Suprapubic skin (tissue), 4 donors: ENCODE results near the gene MAGI1.

Experiments
- EP300 ChIP-seq: sonication (generic); formaldehyde crosslinking; IDR thresholded peaks from one replicate; pipeline ENCODE4 v1.6.1; 2017; ENCODE audit warnings: antibody characterized with exemption
- POLR2A ChIP-seq, 2 donors: fragments of 450-650 bp; IDR thresholded peaks; one replicate each; pipeline ENCODE4 v1.6.1; 2017; ENCODE audit warnings: antibody characterized with exemption in 2 of 2, mild to moderate bottlenecking in 2 of 2, moderate library complexity in 2 of 2
- POLR2AphosphoS5 ChIP-seq, 3 donors: sonication (generic); formaldehyde crosslinking; IDR thresholded peaks; one replicate each; pipeline ENCODE4 v1.6.1; 2017; ENCODE audit warnings: antibody characterized with exemption in 3 of 3
- TF ChIP-seq, protein P1 (sequence below), 2 donors: fragments of 200-600 bp in 1 of 2; fragments of 450-650 bp in 1 of 2; sonication (generic) in 1 of 2; IDR thresholded peaks; one replicate each; pipeline ENCODE4 v1.5.1; 2016 to 2019; ENCODE audit warnings: antibody characterized with exemption in 2 of 2, mild to moderate bottlenecking in 1 of 2, moderate library complexity in 1 of 2

DNA sequence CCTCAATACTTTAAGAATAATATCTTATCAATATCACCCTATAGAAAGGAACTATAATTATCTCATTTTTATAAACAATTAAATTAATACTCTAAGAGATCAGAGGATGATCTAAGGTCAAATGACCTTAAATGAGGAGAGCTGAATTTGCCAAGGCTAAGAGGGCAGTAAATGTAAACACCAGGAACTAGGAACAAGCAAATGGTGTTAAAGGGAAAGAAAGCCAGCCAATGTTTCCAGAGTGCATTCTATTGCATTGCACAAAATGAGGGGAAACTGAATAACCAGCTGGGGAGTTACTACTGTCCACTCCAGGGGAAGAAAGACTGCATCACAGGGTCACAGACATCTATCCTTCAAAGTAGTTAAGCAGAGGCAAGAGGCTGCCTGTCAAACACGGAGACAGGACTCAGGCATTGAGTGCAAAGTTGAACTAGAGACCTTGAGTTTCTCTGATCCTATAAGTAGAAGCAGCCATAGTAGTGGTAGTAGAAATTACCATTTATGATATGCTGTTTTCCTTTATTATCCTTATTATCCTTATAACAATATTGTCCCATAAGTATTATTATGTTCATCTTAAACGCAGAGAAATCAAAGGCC is 466.4 kb downstream of the MAGI1 start:
- TF ChIP-seq, protein P1, sequence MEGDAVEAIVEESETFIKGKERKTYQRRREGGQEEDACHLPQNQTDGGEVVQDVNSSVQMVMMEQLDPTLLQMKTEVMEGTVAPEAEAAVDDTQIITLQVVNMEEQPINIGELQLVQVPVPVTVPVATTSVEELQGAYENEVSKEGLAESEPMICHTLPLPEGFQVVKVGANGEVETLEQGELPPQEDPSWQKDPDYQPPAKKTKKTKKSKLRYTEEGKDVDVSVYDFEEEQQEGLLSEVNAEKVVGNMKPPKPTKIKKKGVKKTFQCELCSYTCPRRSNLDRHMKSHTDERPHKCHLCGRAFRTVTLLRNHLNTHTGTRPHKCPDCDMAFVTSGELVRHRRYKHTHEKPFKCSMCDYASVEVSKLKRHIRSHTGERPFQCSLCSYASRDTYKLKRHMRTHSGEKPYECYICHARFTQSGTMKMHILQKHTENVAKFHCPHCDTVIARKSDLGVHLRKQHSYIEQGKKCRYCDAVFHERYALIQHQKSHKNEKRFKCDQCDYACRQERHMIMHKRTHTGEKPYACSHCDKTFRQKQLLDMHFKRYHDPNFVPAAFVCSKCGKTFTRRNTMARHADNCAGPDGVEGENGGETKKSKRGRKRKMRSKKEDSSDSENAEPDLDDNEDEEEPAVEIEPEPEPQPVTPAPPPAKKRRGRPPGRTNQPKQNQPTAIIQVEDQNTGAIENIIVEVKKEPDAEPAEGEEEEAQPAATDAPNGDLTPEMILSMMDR (IDR thresholded peaks at IDR 0.05): no peak
- TF ChIP-seq POLR2A (IDR thresholded peaks at IDR 0.05) (no peak), POLR2AphosphoS5 (IDR thresholded peaks at IDR 0.05) (no peak), EP300 (no peak)
